HG02970 (cell line): ENCODE data around the gene ACOT12.
"Not testable (repeated sequence)": the region's sequence is repeated elsewhere in the genome, so short reads cannot be mapped to it uniquely, and the experiment has no call there.

Source experiments
- ATAC-seq: cut with Tn5 transposase; IDR thresholded peaks from one replicate; pipeline ENCODE4 v1.9.1; 2021; ENCODE audit warnings: mild to moderate bottlenecking, moderate library complexity, moderate number of reproducible peaks; ENCODE audit not compliant: unreplicated experiment, low FRiP score

Gene ACOT12

DNA sequence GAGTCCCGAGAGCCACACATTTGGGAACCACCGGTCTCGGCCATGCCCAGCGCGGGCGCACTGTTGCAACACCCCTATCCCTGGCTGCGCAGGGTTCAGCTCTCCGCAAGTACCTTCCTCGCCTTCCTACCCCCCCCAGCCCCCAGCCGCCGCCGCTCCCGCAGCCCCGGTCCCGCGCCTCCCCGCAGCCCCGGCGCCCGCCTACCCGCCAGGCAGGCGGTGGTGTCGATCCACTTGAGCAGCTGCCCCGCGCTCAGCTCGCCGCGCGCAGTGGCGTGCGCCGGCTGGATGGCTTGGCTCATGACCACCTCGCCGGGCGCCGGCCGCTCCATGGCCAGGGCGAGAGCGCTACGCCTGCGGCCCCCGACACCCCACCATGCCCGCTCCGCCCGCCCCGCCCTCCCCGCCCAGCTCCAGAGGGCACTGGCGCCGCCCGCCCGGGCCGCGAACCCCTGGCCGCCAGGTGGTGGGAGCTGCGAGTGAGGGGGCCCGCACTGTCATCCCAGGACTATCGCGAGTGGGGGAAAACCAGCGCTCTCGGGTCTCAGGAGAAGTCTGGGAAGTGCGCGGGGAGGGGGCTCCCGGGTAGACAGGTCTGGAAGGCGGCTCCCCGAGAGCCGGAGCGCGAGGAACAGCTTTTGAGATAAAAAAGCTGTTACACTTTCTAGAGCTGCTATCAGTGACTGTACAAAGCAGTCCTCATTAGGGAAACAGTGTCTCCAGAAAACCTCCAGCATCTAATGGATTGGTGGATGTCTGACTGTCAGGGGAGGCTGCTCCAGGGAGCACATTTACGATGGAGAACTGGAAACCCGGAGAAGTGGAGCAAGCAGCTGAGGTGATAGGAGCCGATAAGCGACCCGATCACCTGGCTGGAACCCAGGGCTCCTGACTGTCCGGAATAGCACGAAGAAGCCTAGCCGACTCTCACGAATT lies at the start of gene ACOT12:
Gene ACOT12 (minus strand): TSS at position 352 of the 936 bp plus-strand sequence. CDS start 20 bp downstream, at position 332.
- ATAC-seq: no peak

DNA sequence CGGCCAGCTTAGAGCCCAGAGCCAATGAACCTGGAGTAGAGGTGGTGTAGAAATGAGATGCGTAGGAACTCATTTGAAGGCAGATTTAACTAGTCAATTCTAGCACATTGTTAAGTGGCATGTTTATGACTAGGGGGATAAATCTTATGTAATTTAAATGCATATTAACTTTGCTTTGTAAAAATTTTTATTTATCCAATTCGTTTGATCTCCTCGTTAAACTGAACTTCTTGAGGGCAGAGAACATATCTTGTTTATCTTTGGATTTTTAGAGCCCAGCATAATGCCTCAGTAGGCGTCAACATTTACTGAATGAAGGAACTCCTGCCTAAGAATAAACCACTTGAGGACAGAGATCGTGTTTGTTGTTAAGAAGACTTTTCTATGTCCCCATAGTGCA lies 41.1 kb upstream of the ACOT12 start:
- no peak for ATAC-seq

DNA sequence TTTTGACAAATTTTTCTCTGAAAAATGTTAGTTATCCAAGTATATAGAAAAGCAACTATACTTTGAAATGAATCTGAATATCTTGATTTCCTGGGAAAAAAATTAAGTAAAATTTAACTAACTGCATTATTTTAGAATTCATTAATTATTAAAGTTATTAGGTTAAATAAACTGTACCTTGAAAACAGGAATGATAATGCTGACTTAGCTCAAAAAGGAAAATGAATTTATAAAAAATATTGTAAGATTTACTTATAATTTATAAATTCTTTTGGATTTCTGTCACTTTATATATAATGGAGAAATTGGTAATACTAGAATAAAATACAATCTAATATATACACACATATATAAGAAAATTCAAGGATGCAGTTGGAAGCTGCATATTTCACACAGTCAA lies 36.1 kb upstream of the ACOT12 start:
- ATAC-seq: no peak

DNA sequence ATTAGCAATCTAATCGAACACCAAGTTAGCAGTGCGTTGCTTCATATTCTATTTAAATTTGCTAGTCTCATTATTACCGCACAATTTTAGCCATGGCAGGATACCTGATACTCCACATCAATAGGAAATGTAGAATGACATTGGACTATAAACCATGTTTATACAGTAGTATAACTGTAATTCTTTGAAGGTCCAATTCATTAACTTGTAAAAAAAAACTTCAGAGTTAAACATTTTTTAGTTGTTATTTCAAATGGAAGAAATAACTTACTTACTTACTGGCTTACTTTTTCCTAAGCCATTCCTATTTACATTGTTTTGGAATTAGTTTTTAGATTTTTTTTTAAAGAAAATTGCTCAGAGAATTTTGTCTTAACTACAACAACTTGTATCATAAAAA lies 35.4 kb upstream of the ACOT12 start:
- ATAC-seq: no peak

DNA sequence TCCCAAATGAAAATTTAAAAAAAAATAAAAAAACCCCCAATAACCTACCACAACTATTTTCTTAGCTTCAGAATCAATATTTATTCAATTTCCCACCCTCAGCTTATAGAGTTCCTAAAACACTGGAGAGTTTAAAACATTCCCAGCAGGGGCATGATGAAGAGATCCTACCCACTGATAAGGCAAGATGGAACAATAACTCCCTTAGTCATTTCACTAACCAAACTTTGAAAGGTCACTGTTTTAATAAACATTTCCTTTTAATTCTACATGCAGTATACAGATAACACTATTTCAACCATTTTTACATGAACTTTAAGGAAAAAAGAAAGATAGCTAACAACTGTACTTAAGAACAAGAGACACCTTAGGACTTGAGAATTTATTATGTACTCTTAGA lies 34.9 kb upstream of the ACOT12 start:
- no peak for ATAC-seq

DNA sequence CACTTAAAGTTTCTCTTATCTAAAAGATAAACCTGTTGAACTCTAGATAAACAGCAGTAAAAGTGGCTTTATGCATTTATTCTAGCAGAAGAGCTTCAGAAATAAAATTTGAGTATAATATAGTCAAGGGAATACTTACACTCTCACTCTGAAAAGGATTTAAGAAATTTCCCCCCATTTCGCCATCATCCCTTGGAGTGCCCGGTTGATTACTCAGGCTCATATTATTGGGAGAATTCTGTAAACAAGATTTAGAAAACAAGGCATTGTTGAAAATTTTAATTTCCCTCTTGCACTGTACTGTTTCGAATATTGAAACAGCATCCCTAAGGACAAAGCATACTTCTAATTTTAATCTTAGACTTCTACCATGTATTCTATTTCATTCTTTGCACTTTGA lies 34.5 kb upstream of the ACOT12 start:
- ATAC-seq: no peak

DNA sequence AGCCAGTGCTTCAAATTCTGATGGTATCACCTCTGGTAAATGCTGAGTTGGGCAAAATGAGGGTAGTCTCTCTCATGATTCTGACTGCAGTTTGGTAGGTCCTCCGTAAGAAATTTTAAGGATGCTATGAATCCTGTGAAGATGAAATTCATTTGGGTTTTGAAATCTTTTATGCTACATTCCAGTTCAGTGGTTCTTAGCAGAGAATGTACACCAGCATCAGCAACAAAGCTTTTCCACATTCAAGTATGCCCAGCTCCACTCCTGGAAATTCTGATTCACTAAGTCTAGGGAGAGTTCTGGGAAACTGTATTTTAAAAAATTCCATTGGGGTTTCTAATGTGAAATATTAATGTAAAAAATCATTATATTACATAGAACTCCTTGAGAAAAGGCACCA lies 33.6 kb upstream of the ACOT12 start:
- ATAC-seq: no peak

DNA sequence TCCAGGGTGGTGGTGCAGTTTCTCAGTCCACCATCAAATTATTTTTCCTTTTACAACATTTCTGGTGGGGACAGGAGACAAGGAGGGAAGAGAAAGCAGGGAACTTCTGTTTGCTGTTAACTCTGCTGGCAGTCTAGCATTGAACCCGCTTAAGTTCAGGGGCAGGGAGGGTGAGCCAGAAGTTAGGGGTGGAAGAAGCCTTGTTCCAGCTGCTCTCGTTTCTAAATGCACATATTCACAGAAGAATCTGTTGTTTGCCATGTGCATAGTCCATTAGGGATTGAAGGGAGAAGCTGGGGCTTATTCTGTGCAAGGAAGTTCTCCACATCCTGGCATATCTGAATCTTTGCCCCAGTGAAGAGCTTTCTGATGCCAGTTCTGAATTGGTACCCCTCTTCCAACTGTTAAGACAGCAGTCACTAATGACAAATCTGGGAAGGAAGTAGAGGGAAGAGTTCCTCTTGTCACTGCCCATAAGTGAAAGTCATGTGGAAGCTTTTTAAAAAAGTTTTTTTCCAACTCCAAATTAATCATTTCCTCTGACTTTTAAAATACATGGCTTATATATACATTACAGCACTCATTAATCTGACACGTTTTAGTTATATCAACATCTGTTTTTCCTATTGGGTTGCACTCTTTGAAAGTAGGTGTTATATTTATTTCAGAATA lies 32.6 kb upstream of the ACOT12 start:
- ATAC-seq: no peak

DNA sequence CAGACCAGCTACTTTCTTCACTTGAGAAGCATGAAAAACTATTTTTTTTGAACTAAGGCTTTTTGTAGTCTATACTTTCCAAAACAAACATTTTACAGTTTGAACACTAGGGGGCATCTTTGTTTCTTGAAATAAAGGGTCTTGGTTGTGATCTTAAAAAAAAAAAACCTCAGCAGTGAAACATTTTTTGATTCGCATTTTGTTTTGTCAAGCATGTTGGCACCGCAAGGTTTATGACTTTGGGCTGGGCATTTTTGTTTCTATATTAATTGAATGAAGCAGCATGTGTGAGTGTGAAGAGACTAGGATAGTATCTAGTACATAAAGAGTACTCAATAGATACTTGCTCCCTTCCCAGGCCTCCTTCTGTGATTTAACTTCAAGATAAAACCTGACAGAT lies 31.6 kb upstream of the ACOT12 start:
- ATAC-seq: no peak

DNA sequence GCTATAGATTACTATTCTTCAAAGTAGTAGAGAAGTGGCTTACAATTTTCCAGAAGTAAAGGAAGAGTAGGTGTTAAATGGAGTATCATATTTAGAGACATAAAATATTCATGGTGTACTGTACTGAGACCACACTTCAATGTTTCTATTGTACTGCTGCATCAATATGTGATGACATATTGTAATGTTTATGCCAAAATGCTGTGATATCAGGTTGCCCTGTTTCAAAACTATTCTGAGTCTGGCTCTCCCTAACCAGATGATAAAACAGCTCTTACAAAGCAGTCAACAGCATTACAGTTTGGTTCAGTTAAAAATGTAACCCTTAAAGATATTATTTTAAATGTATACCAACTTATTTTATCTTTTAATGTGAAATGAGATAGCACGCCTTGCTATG lies 30.8 kb upstream of the ACOT12 start:
- ATAC-seq: no peak

DNA sequence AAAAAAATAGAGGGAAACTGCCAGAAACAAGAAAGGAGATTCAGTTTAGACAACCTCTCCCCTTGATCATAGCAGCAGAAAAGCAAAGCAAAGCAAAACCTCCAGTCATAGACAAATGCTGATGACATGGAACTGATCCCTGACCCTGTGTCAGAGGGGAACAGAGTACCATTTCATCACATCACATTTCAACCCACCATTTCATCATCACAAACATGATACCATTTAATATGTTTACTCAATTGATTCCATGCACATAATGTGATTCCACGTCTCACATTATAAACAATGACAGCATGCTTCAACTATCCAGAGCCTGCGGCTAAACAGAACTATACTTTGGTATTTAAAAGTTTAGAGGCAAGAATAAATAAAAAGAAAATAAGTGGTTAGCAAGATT lies 28.7 kb upstream of the ACOT12 start:
- no peak for ATAC-seq

DNA sequence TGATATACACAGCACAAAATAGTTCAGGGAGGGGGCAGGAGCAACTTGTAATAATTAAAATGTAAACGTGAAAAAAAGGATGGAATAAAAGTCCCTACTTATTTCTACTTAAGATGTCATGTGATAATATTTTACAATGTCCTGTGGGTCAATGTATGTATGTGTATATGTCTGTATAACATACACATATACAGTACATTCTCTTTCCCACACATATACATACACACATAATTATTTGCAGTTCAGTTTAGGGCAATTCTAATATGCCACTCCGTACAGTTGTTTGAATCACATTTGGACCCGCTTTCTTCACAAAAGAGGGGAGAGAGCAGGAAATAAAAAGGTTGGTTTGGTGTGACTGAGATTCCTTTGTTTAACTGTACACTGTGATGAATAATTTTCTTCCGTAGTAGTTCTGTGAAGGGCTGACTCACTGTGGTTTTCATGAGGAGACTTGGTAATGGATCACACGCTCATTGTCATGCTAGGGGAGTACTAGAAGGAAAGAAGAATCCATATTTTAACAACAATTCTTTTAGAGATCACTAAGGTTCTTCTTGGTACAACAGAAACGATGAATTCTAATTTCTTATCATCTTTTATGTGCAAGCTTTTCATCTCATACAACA lies 26.2 kb upstream of the ACOT12 start:
- no peak for ATAC-seq

DNA sequence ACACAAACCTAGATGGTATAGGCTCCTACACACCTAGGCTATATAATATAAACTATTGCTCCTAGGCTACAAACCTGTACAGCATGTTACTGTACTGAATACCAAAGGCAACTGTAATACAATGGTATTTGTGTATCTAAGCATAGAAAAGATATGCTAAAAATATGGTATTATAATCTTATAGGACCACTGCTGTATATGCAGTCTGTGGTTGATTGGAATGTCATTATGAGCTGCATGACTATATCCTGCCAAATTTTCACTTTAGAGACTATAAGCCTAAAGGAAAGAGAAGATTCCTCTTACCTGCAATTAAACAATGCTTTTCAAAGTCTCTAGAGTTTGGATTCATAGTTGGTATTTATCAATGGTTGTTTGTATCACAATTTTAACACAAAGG lies 24.7 kb upstream of the ACOT12 start:
- no peak for ATAC-seq

DNA sequence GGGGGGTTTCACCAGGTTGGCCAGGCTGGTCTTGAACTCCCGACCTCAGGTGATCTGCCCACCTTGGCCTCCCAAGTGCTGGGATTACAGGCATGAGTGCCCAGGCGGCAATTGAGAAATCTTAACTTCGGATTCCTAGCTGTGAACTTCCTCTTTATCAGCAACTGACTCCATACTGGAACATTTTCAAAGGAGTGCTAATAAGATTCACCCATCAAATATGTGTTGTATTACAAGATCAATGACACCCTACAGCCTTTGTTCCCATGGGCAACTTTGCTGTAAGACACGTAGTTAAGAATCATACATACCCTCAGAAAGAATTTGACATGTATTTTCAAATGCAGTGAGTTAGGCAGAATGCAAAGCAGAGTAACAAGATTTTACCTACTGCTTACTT lies 23.1 kb upstream of the ACOT12 start:
- no peak for ATAC-seq

DNA sequence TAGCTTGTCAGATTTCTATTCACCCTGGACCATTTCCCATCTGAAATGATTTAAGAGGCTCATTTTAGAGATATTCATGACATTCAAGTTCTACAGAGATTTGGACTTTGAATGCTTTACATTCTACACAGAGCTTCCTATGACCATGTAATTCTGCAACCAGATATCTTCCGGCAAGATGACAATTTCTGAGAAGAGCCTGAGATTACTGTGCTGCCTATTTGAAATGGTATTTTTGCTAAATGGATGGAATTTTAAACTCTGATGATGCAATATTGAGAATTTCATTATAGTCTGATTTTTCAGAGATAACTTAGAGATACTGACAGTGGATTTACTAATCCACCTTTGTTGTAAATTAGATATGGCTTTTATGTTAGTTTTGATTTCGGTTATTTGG lies 16.0 kb upstream of the ACOT12 start:
- ATAC-seq: no peak

DNA sequence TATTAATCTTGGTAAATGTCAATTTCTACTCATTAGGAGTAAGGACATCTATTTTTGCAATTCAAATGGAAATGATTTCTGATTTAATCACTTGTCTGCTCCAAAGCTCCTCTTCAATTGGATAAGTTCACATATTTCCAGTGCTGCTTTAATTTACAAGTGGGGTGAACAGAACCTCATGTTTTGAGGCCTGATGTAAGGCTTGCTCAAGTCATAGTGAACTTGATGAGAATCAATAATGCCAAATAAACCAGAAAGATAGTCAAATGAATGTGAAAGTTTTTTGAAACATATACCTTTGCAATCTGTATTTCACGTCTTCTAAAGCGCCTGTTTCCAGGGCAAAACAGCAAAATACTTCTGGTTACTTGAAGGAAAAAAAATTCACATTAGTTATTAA lies 15.4 kb upstream of the ACOT12 start:
- ATAC-seq: no peak

DNA sequence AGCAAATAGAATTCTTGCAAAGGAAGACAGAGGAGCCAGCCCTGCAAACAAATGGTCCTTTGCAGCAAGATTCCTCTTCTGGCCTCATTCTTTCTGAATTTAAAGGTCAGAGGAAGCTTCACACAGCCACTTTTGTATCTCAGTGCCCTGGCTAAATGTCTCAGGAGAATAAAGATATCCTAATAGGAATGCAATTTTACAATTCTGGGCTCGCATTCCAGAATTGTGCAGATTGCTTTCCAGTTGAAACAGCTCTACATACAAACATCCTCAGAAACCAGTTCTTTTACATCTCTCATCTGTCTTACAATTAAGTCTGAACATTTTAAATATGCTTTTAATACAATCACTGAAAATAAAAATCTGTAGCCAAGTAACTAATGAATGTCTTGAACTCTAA lies 14.6 kb upstream of the ACOT12 start:
- no peak for ATAC-seq

DNA sequence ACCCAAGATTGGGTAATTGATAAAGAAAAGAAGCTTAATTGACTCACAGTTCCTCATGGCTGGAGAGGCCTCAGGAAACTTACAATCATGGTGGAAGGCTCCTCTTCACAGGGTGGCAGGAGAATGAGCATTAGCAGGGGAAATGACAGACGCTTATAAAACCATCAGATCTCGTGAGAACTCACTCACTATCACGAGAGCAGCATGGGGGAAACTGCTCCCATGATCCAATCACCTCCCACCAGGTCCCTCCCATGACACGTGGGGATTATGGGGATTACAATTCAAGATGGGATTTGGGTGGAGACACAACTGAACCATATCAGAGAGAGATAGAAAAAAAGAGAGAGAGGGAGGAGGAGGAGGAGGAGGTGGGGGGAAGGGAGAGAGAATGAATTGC lies 13.9 kb upstream of the ACOT12 start:
- not testable (repeated sequence) for ATAC-seq

DNA sequence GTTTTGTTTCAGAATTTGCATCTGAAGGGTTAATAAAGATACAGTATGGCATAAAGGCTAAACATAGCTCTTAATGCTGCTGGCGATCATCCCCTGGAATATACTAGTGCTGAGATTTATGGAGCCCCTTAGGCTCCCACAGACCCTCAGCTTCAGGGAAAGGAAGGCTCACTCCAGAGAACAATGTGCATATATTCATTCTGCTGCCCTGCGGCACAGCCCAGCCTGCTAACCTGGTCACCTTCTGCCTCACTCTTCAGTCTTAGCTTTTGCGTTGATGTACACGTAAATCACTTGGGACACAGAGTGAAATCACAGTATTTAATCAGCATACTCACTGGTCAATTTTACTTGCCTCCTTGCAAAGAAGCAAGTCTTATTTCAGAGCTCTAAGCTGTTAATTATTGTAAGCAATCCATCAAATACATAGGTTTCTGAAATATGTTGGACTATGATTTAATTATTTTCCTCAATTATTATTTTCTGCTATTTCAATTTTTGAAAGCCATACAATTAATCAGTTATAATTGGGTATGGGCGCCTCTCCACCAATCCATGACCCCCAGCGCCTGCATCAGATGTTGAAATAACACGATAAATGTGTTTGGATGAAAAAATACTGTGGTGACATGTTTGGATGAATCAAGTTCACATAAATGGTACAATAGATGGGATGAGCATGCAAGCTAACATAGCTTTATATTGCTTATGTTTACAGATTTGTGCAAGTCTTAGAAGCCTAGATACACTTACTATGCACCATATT lies 11.4 kb upstream of the ACOT12 start:
- ATAC-seq: no peak

DNA sequence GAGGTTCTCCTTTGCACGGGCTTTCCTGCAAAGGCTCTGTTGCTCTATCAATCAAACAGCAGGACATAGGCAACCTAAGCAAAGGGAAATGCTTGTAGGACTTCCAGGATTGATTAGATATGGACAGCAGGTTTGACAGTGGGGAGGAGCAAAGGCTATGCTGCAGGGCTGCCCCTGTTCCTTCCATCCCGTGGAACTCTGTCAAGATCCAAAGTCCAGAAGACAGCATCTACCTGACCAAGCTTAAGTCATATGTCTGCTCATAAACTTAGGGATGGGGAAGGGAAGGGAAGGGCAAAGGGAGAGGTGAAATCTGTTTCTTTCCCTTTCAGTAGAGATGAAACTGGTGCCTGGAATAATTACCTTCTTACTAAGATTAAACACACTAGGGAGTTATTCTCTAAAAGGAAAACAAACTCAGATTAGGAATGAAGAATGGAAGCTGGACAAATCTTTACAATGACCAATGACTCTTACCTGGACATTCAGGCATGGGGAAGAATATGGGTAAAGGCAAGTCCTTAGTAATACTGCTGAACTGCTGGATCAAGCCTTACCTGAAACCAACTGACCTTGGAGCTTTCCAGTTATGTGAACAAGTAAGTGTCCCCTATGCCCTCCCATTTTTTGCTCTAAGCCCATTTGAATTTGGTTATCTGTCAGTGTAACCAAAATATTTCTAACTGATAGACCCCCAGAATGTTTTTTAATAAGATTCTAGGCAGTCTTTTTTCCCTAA lies 8.4 kb upstream of the ACOT12 start:
- no peak for ATAC-seq
